Testis (tissue), 5 donors: ENCODE data around the gene PFKFB3. TPM values are rescaled to one million over a fixed set of nuclear protein-coding genes. Genes with fewer than 3 reads are reported as not detected.
A peak's percentile ranks its signal among the peaks of the same experiment; 100 is the strongest.

ENCODE experiments used
- DNase-seq: peaks from one replicate; pipeline ENCODE4 v3.0.0-alpha.2; 2019
- H3K27ac ChIP-seq, 2 donors: fragments of 200-600 bp; sonication (generic); one replicate each; pipeline ENCODE4 v1.5.1; 2019
- H3K27me3 ChIP-seq: fragments of 200-600 bp; sonication (generic); one replicate; pipeline ENCODE4 v1.5.1; 2019
- H3K36me3 ChIP-seq: fragments of 200-600 bp; sonication (generic); one replicate; pipeline ENCODE4 v1.5.1; 2017; ENCODE audit warnings: low read depth; ENCODE audit errors: missing control alignments
- H3K4me1 ChIP-seq: fragments of 200-600 bp; sonication (generic); one replicate; pipeline ENCODE4 v1.5.1; 2019
- H3K4me3 ChIP-seq, 2 donors: fragments of 200-600 bp; sonication (generic); one replicate each; pipeline ENCODE4 v1.5.1; 2017 to 2019
- H3K9me3 ChIP-seq: fragments of 200-600 bp; sonication (generic); one replicate; pipeline ENCODE4 v1.5.1; 2017
- CTCF ChIP-seq, 3 experiments: fragments of 450-650 bp in 2 of 3; fragments of 200-600 bp in 1 of 3; sonication (generic) in 1 of 3; IDR thresholded peaks; one replicate each; pipeline ENCODE4 v1.5.1; 2016 to 2019; ENCODE audit warnings: antibody characterized with exemption in 3 of 3, mild to moderate bottlenecking in 2 of 3, moderate library complexity in 1 of 3
- POLR2A ChIP-seq: fragments of 450-650 bp; IDR thresholded peaks from one replicate; pipeline ENCODE4 v1.6.1; 2017; ENCODE audit warnings: antibody characterized with exemption, mild to moderate bottlenecking, moderate library complexity
- WGBS, 2 donors: methylation state at CpG; one replicate each; pipeline ENCODE4 v1.1.5; 2018; 5-methylcytosine and 5-hydroxymethylcytosine counted together
- intact Hi-C: fragments of 100-400 bp; cut with DNase I; formaldehyde crosslinking; loops from one replicate; pipeline ENCODE4 v1.15.1; 2023; ENCODE audit warnings: low total_unique reads
- long read RNA-seq, 2 donors: transcript quantifications; one replicate each; lab custom pipeline, GENCODE V29; 2026
- polyA plus RNA-seq: library from polyadenylated mRNA; stranded (reverse); fragments of 350-450 nt; fragmentation: Illumina TruSeq; extraction: RNeasy Lipid Tissue Mini Kit (QIAGEN cat#74804); gene quantifications from one replicate; pipeline ENCODE4 v1.2.3, GENCODE V29; 2014; ENCODE audit warnings: low read depth, low replicate concordance; ENCODE audit not compliant: insufficient read depth
- total RNA-seq, 2 donors: library from RNA; depleted of rRNA; stranded (reverse); fragments of >200 nt; gene quantifications; one replicate each; pipeline ENCODE4 v1.2.3, GENCODE V29; 2016

PFKFB3 gene
- 10 to 100 TPM; 53.9 to 65.3 TPM for total RNA-seq
- polyA plus RNA-seq = 31.7 TPM
- long read RNA-seq, donor 1, full-length matches to known transcripts = 3 of 24 reads
- long read RNA-seq, donor 1, partial matches to known transcripts = 21 of 24 reads
- long read RNA-seq, donor 1, other reads (novel, unspliced or antisense) = 0 of 24 reads
- long read RNA-seq, donor 2, full-length matches to known transcripts = 4 of 4 reads
- long read RNA-seq, donor 2, partial matches to known transcripts = 0 of 4 reads
- long read RNA-seq, donor 2, other reads (novel, unspliced or antisense) = 0 of 4 reads

GRCh38 chr10:6202684-6203330 lies at the start of gene PFKFB3:
PFKFB3 (plus strand) TSS chr10:6202932; CDS start chr10:6203261, 329 bp downstream.
- TF ChIP-seq POLR2A (peak; percentile 97), CTCF (IDR thresholded peaks at IDR 0.05) (peak; percentile 97 to 99 (median 99))
- Histone ChIP-seq H3K27me3 (no peaks in the 10 kb centered on the region), H3K4me3 (peak within 1 kb of the TSS; percentile 75 to 81), H3K4me1 (peaks cover 26% of the 10 kb centered on the region), H3K9me3 (no peaks in the 10 kb centered on the region), H3K36me3 (no peaks in the 10 kb centered on the region), H3K27ac (peak within 1 kb of the TSS; percentile 90 to 91)
- peak; percentile 96 for DNase-seq
- intact Hi-C loops = loop anchor here (5.0 to 10.0 kb wide), 2 partner anchors 41 to 202 kb away; no protein-coding TSS in a partner anchor
- 0% methylated on average over 46 of the region's 75 CpGs; no CpG with 5 or more reads in 1 of the 2 donors for WGBS, 2 donors

- Histone ChIP-seq H3K27ac (no peak overlapping the region), H3K9me3 (no peaks in the 10 kb centered on the region), H3K27me3 (no peaks in the 10 kb centered on the region), H3K4me1 (peaks cover 8% of the 10 kb centered on the region), H3K36me3 (no peaks in the 10 kb centered on the region), H3K4me3 (no peak overlapping the region)
- TF ChIP-seq CTCF (IDR thresholded peaks at IDR 0.05) (no peak), POLR2A (no peak)
- WGBS, 2 donors = 81 to 82% methylated on average over 4 to 7 of the region's 7 CpGs
- no peak for DNase-seq
- intact Hi-C loops = no loop called here
Measured at GRCh38 chr10:6153845-6154244, 48.9 kb upstream of the PFKFB3 start.

GRCh38 chr10:6154566-6154965 lies 48.2 kb upstream of the PFKFB3 start:
- H3K27ac ChIP-seq = no peak overlapping the region
- no peaks in the 10 kb centered on the region for H3K27me3 ChIP-seq
- no peak for TF ChIP-seq POLR2A
- no peak for TF ChIP-seq CTCF (IDR thresholded peaks at IDR 0.05)
- no peak for DNase-seq
- no peak overlapping the region for H3K4me3 ChIP-seq
- H3K9me3 ChIP-seq = no peaks in the 10 kb centered on the region
- H3K4me1 ChIP-seq = peaks cover 8% of the 10 kb centered on the region
- WGBS, 2 donors = 72 to 88% methylated on average over 14 of the region's 14 CpGs
- no peaks in the 10 kb centered on the region for H3K36me3 ChIP-seq
- intact Hi-C loops = no loop called here

- intact Hi-C loops = no loop called here
- Histone ChIP-seq H3K9me3 (no peaks in the 10 kb centered on the region), H3K4me1 (peaks cover 14% of the 10 kb centered on the region), H3K27me3 (no peaks in the 10 kb centered on the region), H3K36me3 (no peaks in the 10 kb centered on the region), H3K27ac (no peak overlapping the region), H3K4me3 (no peak overlapping the region)
- DNase-seq = no peak
- 93 to 94% methylated on average over 7 of the region's 7 CpGs for WGBS, 2 donors
- TF ChIP-seq POLR2A = no peak
- TF ChIP-seq CTCF (IDR thresholded peaks at IDR 0.05) = no peak
Measured at GRCh38 chr10:6158276-6158675, 44.5 kb upstream of the PFKFB3 start.
